ENCODE measurements around the gene VTI1A. TPM values are rescaled to one million over a fixed set of nuclear protein-coding genes. Genes with fewer than 3 reads are reported as not detected.
"Not testable (repeated sequence)": the region's sequence is repeated elsewhere in the genome, so short reads cannot be mapped to it uniquely, and the experiment has no call there.

The VTI1A gene
- total RNA-seq, 4 donors from 2014 or later = 21.5 to 50.6 (median 37.5) TPM

DNA sequence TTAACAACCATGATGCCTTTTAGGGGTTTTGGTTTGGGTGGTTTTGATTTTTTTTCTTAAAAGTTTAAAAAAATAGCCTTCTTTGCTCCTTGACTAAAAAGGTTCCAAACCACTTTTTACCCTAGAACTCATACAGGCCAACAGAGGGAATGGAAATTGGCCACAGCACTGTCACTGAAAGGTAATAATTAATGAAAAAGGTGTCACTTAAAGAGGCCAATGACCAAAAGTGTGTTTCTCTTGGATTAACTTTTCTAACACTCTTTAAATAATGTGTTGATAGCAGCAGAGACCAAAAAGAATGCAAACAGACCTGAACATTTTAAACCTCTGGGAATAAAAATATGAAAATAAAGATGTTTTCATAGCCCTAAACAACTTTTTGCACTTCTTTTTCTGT, 282.0 kb downstream of the VTI1A start:
- DNase-seq = no peak
- no peaks in the 10 kb centered on the region for H3K27me3 ChIP-seq
- intact Hi-C loops (cut with DNase I; ENCODE audit: low total_unique reads) = no loop called here
- H3K4me3 ChIP-seq = no peak overlapping the region
- no peak overlapping the region for H3K27ac ChIP-seq
- no peaks in the 10 kb centered on the region for H3K36me3 ChIP-seq
- no peak for TF ChIP-seq POLR2A (IDR thresholded peaks at IDR 0.05)
- TF ChIP-seq, protein P1, sequence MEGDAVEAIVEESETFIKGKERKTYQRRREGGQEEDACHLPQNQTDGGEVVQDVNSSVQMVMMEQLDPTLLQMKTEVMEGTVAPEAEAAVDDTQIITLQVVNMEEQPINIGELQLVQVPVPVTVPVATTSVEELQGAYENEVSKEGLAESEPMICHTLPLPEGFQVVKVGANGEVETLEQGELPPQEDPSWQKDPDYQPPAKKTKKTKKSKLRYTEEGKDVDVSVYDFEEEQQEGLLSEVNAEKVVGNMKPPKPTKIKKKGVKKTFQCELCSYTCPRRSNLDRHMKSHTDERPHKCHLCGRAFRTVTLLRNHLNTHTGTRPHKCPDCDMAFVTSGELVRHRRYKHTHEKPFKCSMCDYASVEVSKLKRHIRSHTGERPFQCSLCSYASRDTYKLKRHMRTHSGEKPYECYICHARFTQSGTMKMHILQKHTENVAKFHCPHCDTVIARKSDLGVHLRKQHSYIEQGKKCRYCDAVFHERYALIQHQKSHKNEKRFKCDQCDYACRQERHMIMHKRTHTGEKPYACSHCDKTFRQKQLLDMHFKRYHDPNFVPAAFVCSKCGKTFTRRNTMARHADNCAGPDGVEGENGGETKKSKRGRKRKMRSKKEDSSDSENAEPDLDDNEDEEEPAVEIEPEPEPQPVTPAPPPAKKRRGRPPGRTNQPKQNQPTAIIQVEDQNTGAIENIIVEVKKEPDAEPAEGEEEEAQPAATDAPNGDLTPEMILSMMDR (IDR thresholded peaks at IDR 0.05) = no peak
- no peaks in the 10 kb centered on the region for H3K9me3 ChIP-seq
- no peaks in the 10 kb centered on the region for H3K4me1 ChIP-seq

DNA sequence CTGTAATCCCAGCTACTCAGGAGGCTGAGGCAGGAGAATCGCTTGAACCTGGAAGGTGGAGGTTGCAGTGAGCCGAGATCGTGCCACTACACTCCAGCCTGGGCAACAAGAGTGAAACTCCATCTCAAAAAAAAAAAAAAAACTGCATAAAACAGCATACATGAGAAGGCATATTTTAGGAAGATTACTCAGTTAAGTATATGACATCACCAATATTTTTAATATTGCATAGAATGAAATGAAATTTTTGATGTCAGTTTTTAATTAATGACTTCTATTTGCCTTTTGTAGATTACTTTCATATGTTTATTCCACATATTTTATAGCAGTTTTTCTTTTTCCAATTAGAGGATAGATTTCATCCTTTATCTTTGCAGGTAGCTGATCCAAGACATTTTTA, 284.4 kb downstream of the VTI1A start:
- H3K27ac ChIP-seq; H3K27me3 ChIP-seq; H3K4me3 ChIP-seq; DNase-seq; H3K9me3 ChIP-seq; H3K4me1 ChIP-seq; intact Hi-C loops (cut with DNase I; ENCODE audit: low total_unique reads); H3K36me3 ChIP-seq: not testable (repeated sequence)

DNA sequence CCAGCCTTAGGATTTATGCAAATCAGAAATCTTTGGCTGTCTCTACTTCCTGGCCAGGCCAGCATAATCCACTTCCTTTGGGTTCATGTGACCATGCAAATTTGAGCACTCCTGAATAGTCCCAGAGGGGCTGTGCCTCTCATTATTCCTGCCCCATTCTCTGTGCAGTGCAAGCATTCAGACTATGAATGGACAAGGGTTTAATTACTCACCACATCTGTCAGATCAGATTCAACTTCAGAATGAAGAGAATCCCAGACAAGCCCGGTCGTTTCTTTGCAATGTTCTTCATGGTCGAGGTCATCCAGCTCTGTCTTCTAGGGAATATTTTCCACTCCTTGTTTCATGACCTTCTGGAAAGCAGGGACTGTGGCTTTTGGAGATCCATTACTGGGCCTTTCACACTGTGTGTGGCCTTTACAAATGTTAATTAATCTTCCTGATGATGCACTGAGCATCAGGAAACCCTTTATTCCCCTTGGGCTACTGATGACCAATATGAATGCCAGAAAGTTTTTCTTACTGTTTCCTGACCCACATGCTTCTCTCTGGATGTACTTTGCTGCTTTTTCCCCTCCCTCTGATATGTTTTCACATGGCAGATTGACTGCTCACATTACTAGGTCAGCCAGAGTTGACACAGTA, 285.4 kb downstream of the VTI1A start:
- Histone ChIP-seq H3K4me1 (no peaks in the 10 kb centered on the region), H3K27ac (no peak overlapping the region), H3K9me3 (no peaks in the 10 kb centered on the region), H3K36me3 (no peaks in the 10 kb centered on the region), H3K4me3 (no peak overlapping the region), H3K27me3 (no peaks in the 10 kb centered on the region)
- no peak for TF ChIP-seq POLR2A (IDR thresholded peaks at IDR 0.05)
- TF ChIP-seq, protein P1 (IDR thresholded peaks at IDR 0.05) = no peak
- no peak for DNase-seq
- intact Hi-C loops (cut with DNase I; ENCODE audit: low total_unique reads) = no loop called here

DNA sequence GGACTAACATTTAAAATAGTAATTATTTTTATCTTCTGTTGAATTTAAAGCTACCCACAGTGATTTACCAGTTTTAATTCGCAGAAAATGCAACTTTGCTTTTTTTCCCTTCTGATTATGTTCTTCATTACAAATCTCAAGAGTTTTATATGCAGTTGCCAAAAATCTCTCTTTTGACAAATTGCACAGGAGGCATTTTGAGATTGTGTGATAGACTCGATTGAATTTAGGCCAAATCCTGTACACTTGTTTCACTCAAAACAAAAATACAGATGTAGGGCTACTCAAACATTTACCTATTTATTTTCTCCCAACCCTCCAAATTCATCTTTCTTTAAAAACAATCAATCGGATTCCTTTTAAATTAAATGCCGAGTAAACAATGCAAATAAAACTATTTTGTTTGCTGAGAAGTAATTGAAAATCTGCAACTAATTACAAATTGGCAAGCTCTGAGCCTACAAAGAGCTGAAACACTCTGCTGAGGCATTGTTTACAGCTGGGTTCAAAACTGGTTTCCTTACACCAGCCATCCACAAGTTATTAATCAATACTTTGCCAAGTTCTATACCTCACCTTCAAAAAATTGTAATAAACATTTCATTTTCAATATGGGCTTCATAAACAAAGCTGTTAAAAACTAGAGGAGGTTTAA, 288.2 kb downstream of the VTI1A start:
- no peak overlapping the region for H3K27ac ChIP-seq
- no peaks in the 10 kb centered on the region for H3K27me3 ChIP-seq
- TF ChIP-seq POLR2A (IDR thresholded peaks at IDR 0.05) = no peak
- TF ChIP-seq, protein P1 (IDR thresholded peaks at IDR 0.05) = no peak
- H3K36me3 ChIP-seq = no peaks in the 10 kb centered on the region
- H3K4me1 ChIP-seq = no peaks in the 10 kb centered on the region
- intact Hi-C loops (cut with DNase I; ENCODE audit: low total_unique reads) = no loop called here
- no peaks in the 10 kb centered on the region for H3K9me3 ChIP-seq
- H3K4me3 ChIP-seq = no peak overlapping the region
- no peak for DNase-seq

DNA sequence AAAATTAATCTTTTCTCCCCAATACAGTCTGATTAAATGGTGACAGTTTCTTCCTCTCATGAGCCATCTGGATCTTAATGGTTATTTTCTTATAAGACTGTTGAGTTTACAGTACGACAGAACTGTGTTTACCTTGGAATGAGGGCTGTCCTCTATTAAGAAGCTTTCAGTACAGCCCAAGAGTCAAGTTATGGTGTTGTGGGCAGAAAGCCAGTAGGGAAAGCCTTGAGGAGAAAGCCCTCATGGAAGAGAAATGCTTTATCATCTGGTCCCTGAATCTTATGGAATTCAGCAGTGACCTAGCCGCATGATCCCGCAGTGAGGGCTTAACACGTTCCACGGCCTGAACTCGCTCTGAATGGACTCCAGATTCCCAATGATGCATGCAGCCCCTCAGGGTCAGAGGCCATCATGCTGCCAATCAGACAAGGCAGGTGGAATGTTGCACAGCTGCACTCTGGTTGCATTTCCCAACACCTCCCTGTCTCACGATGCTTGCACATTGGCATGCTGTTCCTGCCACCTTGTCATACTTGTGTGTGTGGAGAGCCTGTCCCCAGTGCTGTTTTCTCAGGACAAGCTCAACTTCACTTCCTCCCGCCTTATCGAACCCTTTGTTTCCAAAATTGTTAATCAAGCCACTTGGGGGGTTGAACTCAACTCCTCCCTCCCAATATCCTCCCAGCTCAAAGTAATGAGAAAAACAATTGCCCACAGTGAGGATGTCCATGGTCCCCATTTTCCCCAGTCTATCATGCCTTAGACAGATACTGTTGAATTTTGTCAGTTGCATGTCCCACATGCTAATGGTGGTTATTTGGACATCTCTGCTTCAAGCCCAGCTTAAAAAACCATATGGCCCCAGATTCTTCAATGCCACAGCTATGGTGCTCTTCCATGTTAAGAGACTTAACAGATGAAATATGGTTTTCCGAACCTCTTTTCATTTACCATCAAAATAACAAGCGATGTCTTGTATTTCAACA, 291.9 kb downstream of the VTI1A start:
- H3K27ac ChIP-seq = no peak overlapping the region
- H3K27me3 ChIP-seq = no peaks in the 10 kb centered on the region
- TF ChIP-seq POLR2A (IDR thresholded peaks at IDR 0.05) = no peak
- TF ChIP-seq, protein P1 (IDR thresholded peaks at IDR 0.05) = no peak
- intact Hi-C loops (cut with DNase I; ENCODE audit: low total_unique reads) = no loop called here
- no peak overlapping the region for H3K4me3 ChIP-seq
- no peak for DNase-seq
- no peaks in the 10 kb centered on the region for H3K4me1 ChIP-seq
- H3K36me3 ChIP-seq = no peaks in the 10 kb centered on the region
- H3K9me3 ChIP-seq = no peaks in the 10 kb centered on the region

Data from uterus (tissue), 4 donors.